ENCODE data around the gene FAM168A. TPM values are rescaled to one million over a fixed set of nuclear protein-coding genes. Genes with fewer than 3 reads are reported as not detected.
"Not testable (repeated sequence)": the region's sequence is repeated elsewhere in the genome, so short reads cannot be mapped to it uniquely, and the experiment has no call there.

The FAM168A gene
- total RNA-seq, 2 experiments from 2014 or later: 11.6 to 11.7 TPM

DNA sequence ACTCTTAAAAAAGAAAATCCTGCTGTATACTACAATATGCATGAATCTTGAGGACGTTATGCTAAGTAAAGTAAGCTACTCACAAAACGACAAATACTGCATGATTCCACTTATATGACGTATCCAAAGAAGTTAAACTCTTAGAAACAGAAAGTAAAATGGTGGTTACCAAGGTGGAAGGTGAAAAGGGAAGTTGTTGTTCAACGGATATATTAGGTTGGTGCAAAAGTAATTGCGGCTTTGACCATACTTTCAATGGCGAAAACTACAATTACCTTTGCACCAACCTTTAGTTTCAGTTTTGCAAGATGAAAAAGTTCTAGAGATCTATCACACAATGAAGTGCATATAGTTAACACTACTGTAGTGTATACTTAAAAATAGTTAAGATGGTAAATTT, 101.8 kb downstream of the FAM168A start:
- ChIA-PET CTCF (interaction anchor here (0.7 kb wide), 1 partner anchor 888 kb away, joined by 4 read pairs; no protein-coding TSS in a partner anchor), POLR2A (no interaction called here)

- ChIA-PET POLR2A (no interaction called here), CTCF (no interaction called here)
These were observed 102.2 kb downstream of the FAM168A start for GRCh38 chr11:73495731-73496130.

DNA sequence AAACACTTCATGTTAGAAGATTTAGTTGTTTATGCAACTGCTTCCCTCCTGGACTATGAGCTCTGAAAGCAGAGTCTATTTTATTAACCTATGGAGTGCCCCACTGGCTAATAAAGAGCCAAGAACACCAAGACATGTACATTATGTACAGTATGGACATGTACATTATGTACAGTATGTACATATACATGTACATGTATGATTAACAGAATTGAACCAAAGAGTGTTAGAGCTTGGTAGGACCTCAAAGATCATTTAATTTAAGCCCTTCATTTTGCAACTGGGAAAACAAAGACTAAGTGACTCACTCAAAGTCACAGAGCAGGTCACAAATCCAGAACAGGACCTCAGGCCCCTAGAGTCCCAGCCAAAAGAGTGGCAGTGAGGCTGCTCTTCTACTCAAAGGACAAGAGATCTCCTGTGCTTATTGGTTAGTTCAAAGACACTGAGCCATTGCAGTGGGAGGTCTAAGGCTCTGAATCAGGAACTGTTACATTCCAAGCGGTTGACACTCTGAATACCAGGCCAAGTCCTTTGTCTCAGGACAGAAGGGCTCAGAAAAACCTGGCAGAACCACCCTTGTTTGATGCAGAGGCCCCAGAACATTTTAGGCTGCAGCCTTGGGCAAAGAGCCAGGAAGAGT, 103.8 kb downstream of the FAM168A start:
- ChIA-PET CTCF (interaction anchor here (1.2 kb wide), 1 partner anchor 143 kb away, joined by 3 read pairs; no protein-coding TSS in a partner anchor), POLR2A (no interaction called here)

DNA sequence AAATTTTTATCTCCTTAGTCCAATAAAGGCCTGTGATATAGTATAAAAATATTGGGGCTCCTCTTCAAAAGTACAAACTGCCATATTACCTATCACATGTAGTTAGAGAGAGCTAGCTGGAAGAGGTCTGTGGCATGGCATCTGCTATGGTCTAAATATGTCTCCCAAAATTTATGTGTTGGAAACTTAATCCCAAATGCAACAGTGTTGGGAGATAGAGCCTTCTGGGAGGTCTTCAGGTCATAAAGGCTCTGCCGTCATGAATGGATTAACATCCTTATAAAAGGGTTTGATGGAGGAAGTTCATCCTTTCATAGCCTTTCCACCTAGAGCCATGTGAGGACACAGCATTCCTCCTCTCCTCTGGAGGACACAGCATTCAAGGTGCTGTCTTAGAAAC, 116.3 kb downstream of the FAM168A start:
- CTCF ChIA-PET: no interaction called here

DNA sequence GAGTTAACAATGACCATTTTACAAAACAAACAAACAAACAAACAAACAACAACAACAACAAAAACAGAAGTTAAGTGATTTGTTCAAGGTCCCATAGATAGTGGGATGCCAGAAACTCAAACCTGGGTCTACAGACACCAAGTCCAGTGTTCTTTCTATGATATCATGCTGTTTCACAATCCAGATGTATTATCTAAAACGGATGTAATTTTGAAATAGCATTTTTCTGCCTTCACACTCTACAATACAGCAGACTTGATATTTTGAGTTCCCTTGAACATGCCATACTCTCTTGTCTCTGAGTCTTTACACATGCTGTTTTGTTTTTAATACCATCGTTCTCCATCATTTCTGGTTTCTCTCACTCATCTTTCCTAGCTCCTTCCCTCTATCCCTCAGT, 117.2 kb downstream of the FAM168A start:
- ChIA-PET CTCF (no interaction called here), POLR2A (no interaction called here)

More for the DNA sequence above, 116.3 kb downstream of the FAM168A start:
- POLR2A ChIA-PET: no interaction called here

DNA sequence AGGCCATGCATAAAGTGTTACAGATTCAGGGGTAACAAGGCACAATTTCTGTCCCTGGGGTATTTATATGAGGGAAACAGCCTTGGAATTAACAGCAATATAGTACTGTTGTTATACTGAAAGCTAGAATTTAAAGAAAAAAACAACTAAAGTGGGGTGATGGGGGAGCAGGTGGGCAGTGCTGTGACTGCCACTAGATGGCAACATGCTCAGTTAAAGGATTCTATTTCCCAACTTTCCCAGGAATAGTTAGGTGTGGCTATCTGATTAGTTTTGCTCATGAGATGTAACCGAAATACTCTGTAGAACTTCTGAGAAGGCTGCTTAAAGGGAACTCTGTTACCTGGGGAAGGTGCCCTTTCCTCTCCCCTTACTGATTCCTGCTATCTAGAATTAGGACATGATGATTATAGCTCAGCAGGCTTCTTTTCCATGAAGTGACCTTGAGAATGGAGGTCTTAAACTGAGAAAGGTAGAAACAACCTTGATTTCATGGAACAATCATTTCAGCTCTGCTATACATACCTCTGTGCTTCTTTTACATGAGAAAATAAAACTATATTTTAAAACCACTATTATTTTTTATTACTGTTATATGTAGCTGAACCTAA, 119.1 kb downstream of the FAM168A start:
- CTCF ChIA-PET: no interaction called here
- POLR2A ChIA-PET: no interaction called here

DNA sequence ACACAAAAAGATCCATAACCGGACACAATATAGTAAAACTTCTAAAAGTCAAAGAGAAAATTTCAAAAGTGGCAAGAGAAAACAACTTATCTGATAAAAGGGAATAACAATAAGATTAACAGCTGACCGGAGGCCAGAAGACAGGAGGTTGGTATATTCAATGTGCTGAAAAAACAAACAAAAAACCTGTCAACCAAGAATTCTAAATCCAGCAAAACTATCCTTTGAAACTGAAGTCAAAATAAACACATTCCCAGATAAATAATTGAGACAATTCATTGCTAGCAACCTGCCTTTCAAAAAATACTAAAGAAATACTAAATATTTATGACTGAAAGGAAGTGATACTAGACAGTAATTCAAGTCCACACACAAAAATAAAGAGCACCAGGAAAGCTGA, 120.4 kb downstream of the FAM168A start:
- CTCF ChIA-PET: no interaction called here
- POLR2A ChIA-PET: no interaction called here

DNA sequence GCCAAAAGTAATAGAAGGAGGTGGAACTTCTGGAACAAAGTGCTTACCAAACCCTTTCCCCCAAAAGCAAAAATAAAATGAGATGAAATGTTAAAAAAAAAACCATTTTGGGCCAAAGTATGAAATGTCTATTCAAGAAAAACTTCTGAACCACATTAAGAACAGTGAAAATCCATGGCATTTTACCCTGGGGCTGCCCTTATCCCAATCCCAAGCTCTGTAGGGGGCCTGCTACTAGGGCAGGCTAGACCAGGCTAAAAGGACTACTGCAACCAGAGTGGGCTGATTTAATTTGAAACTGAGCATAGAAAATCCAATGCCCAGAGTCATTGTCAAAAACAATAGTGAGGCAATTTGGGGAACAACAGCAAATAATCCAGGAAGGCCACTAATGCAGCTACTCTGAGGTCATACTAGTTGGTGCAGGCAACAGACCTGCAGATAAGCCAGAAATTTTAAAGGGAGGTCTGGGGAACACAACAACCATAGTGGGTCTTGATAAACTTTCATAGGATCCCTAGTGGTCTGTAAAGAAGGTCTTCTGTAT, 122.3 kb downstream of the FAM168A start:
- POLR2A ChIA-PET: no interaction called here
- CTCF ChIA-PET: interaction anchor here (0.7 kb wide), 1 partner anchor 139 kb away, joined by 3 read pairs; no protein-coding TSS in a partner anchor

- POLR2A ChIA-PET: no interaction called here
- CTCF ChIA-PET: no interaction called here
These were observed 124.7 kb downstream of the FAM168A start for GRCh38 chr11:73473252-73473651.

DNA sequence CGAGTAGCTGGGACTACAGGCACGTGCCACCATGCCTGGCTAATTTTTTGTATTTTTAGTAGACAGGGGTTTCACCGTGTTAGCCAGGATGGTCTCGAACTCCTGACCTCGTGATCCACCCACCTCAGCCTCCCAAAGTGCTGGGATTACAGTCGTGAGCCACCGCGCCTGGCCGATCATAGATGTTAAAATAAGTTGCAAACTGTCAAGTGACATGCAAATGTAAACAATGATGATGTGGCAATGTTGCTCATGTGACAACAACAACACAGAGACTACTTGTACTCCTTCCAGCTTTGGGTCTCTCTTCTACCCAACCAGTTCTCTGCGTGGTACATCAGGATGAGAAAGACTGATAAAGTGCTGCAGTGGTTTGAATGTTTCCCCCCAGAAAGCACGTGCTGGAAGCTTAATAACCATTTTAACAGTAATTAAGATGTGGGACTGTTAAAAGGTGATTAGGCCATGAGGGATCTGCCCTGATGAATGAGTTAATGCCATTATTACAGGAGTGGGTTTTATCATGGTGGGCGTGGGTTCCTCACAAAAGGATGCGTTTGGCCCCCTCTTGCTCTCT, 127.8 kb downstream of the FAM168A start:
- CTCF ChIA-PET, POLR2A ChIA-PET: not testable (repeated sequence)

DNA sequence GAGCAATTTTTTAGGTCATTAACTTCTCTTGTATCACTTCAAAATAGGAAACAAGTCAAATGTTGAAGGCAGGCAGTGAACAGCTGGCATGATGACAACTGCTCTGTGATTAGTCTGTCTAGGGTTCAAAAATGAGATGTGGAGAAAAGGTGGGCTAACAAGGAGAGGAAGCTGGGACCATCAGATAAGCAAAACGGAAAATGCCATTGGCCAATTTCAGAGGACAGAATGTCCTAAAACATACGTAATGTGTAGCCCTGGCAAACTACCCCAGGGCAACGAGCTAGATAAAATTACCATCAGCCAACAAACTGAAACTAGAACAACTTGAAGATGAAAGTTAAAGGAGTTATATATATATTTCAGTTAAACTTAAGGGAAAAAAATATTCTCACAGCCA, 128.5 kb downstream of the FAM168A start:
- POLR2A ChIA-PET: no interaction called here
- CTCF ChIA-PET: no interaction called here

DNA sequence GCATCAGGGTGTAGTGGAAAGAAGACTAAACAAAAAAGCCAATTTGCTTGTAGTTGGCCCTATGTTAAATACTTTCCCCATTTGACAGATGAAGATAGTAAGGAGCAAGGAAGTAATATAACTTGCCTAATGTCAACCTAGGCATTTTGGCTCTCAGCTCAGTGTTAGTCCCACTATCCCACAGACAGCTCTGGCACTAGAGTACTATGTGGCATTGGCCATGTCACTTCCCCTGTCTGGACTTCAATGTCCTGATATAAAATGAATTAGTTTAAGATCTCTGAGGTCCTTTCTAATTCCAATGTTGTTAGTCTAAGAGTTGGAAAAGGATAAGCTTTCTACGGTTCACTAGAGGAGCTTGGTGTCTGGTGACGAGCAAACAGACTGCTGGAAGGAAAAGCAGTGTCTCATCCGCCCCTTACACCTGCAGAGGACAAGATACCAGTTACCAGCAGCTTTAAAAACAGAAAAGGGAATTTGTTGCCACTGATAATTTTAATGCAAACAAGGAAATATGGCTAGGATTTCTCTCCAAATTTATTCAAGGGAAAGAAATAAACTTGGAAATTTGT, 129.2 kb downstream of the FAM168A start:
- CTCF ChIA-PET: no interaction called here
- POLR2A ChIA-PET: no interaction called here

DNA sequence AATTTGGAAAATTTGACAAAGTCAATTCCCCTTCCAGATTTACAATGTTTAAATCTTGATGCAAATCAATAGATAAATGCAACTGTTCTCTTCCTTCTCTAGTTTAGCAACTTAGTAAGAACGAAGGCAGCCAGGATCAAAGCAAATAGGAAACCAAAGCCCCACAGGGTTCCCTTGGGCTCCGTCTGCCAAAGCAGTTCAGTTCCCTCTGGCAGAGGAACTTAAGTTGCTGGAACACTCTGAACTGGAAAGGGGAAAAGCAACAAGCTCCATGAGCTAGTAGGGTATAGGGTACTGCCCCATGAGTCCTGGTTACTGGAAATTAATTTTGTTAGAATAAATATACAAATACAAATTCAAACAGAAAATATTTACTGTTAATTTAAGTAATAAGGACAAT, 130.4 kb downstream of the FAM168A start:
- ChIA-PET POLR2A (no interaction called here), CTCF (no interaction called here)

DNA sequence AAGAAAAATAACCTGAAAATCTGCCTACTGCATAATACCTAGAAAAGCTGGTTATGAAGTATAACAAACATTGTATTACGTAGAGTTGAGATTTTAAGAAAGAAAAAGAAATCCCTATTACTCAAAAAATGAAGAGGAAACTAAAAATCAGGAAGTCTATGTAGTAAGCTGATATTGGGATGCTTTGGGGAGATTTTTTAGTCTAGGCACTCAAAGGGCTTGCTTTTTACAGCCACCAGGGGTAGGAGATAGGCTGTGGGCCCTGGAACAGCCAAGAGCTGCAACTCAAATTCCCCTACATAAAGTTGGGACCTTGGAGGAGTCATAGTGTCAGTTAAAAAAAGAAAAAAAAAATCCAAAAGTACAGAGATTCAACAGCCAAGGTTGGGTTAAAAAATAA, 131.3 kb downstream of the FAM168A start:
- ChIA-PET POLR2A (interaction anchor here (0.6 kb wide), 1 partner anchor 9 kb away, joined by 9 read pairs; no protein-coding TSS in a partner anchor), CTCF (no interaction called here)

GRCh38 chr11:73465871-73466270, 132.0 kb downstream of the FAM168A start:
- CTCF ChIA-PET: no interaction called here

GRCh38 chr11:73465023-73465675, 132.8 kb downstream of the FAM168A start:
- POLR2A ChIA-PET: no interaction called here
- CTCF ChIA-PET: no interaction called here

More at GRCh38 chr11:73465871-73466270, 132.0 kb downstream of the FAM168A start:
- POLR2A ChIA-PET: no interaction called here

- POLR2A ChIA-PET: interaction anchor here (1.0 kb wide), 1 partner anchor 197 kb away, joined by 3 read pairs; no protein-coding TSS in a partner anchor
- CTCF ChIA-PET: interaction anchor here (0.7 kb wide), 1 partner anchor 57 kb away, joined by 3 read pairs; no protein-coding TSS in a partner anchor
These were observed 133.6 kb downstream of the FAM168A start for GRCh38 chr11:73464347-73464746.

DNA sequence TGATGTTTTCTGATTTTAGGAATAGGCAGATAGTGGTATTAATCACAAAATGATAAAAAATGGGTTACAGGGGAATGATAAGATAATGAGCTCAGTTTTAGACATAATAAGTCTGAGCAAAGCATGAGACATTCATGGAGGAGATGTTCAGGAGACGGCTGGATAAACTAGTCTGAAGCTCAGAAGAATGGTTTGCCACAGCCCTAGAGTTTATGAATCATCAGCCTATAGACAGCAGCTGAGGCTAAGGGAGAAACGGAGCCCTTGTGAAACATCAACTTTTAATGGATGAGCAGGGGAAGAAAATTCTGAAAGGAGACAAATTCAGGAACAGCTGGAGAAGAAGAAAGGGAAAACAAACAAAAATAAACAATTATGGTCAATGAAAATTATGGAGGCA, 134.6 kb downstream of the FAM168A start:
- POLR2A ChIA-PET: interaction anchor here (0.6 kb wide), 1 partner anchor 83 kb away, joined by 4 read pairs; no protein-coding TSS in a partner anchor

DNA sequence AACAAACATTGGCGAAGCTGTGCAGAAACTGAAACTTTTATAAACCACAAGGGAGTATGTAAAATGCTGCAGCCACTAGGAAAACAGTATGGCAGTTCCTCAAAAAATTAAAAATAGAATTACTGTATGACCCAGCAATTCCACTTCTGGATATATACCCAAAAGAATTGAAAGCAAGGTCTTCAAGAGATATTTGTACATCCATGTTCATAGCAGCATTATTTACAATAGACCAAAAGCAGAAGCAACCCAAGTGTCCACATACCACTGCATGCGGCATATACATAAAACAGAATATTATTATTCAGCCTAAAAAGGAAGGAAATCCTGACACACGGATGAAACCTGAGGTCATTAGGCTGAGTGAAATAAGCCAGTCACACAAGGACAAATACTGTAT, 135.9 kb downstream of the FAM168A start:
- CTCF ChIA-PET: no interaction called here
- POLR2A ChIA-PET: no interaction called here

More for the DNA sequence above, 134.6 kb downstream of the FAM168A start:
- CTCF ChIA-PET: no interaction called here

- ChIA-PET CTCF (no interaction called here), POLR2A (no interaction called here)
These were observed 136.5 kb downstream of the FAM168A start for GRCh38 chr11:73461335-73461840.

All from activated CD8-positive, alpha-beta memory T cell treated with anti-CD3 and anti-CD28 coated beads for 36 hours (primary cell).